Erythroblast (primary cell): ENCODE results near the gene CIB1.

ENCODE experiments used
- DNase-seq, 2 experiments: peaks; one replicate each; lab custom pipeline; 2025; lab: John Stamatoyannopoulos, UW
- GATA1 ChIP-seq: IDR thresholded peaks from 2 replicates; pipeline ENCODE4 v1.6.1; 2011; ENCODE audit warnings: low read depth, mild to moderate bottlenecking, control low read depth, low read length, moderate library complexity
- POLR2A ChIP-seq: IDR thresholded peaks from 2 replicates; pipeline ENCODE4 v1.6.1; 2011; ENCODE audit warnings: mild to moderate bottlenecking, low read length

The CIB1 gene

DNA sequence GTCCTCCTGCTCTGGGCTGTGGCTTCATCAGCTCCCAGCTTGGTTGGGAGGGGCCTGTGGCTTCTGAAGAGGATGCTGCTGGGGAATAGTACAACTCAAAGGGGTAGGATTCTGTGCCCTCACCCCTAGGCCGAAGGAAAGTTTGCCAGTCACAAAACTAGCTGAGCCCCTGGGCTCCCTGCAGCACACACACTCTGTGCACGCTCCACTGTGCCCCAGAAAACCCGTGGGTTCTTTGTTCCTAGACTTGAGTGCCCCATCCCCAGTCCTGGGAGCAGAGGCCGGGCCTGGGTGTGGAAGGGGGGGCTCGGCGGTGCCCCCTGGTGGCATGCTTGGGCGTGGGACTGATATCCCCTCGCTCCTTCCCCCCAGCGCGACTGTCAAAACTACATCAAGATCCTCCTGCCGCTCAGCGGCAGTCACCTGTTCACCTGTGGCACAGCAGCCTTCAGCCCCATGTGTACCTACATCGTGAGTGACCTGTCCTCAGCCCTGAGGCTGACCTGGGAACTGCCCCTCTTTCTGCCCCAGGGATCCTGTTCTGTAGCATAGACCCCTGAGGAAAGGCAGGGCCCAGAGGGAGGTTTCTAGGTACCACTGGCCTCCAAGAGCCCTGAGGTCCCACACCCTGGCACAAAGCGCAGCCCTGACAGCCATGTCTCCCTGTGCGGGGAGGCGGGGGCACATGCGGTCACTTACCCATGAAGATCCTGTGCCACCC is 14.2 kb downstream of the CIB1 start:
- no peak for TF ChIP-seq POLR2A
- TF ChIP-seq GATA1, result no peak
- DNase-seq, result peak; percentile 68 to 81

DNA sequence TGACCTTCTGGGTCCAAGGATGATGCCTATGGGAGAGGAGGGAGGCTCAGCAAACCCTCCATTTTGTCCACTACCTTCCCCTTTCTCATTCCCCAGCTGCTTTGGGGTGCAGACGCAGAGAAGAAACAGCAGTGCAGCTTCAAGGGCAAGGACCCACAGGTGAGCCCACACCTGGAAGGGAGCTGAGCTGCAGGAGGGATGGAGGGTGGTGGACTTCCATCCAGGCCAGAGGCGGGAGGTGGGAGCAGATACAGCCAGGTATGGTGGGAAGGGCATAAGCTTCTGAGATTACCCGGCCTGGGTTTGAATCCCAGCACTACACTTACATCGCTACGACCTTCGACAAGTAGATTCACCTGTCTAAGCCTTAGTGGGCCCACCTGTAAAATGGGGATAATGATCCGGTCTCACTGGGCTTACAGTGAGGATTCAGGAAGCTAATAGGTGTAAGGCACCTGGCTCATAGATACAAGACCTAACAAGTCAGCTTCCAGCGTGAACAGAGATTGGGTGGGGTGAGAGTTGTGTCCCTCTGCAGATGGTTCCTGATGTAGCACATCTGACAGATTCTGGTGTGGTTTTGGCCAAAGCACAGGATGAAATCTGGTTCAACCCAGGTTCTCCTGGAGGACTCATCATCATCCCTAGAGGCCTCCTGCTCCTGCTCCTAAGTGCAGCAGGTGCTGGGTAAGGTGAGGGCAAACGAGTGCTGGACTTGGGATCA is 15.9 kb downstream of the CIB1 start:
- no peak for TF ChIP-seq POLR2A
- TF ChIP-seq GATA1, result no peak
- DNase-seq, result no peak

DNA sequence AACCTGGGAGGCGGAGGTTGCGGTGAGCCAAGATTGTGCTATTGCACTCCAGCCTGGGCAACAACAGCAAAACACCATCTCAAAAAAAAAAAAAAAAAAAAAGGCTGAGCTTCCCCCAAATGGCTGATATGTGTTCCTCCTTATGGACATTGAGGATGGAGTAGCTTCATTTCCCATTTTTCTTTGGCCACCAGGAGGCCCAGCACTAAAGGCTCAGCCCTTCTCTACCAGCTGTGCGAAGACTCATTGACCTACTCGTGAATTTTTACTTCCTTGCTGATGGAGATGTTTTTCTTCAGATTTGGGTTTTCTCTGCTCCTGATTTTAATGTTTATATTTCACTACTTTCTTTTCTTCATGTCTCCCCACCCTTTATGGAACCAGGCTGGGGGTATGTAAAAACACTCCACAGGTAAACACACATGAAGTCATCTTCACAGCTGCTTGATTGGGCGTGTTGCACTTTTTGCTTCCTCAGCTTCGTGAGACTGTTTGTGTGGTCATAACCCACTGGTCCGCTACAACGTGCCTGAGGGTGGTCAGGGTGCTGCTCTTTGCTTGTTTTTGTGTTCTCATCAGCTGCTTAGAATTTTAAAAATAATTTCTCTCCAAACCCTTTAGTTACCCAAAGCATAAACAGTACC is 19.1 kb downstream of the CIB1 start:
- TF ChIP-seq POLR2A (no peak), GATA1 (no peak)
- peak in 1 of 2 experiments; percentile 17 for DNase-seq

DNA sequence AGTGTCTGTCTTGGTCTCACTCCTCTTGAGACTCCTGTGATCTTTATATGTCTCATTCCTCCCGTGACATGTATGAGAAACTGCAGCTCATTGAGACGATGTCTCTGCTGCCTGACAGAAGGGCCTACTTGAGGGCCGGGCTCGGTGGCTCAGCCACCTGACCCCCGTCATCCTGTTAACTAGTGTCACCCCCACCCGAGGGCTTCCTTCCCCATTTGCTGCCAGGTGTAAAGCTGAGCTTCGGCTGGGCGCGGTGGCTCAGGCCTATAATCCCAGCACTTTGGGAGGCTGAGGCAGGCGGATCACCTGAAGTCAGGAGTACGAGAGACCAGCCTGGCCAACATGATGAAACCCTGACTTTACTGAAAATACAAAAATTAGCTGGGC is 19.9 kb downstream of the CIB1 start:
- TF ChIP-seq GATA1, result no peak
- no peak for TF ChIP-seq POLR2A
- no peak for DNase-seq

DNA sequence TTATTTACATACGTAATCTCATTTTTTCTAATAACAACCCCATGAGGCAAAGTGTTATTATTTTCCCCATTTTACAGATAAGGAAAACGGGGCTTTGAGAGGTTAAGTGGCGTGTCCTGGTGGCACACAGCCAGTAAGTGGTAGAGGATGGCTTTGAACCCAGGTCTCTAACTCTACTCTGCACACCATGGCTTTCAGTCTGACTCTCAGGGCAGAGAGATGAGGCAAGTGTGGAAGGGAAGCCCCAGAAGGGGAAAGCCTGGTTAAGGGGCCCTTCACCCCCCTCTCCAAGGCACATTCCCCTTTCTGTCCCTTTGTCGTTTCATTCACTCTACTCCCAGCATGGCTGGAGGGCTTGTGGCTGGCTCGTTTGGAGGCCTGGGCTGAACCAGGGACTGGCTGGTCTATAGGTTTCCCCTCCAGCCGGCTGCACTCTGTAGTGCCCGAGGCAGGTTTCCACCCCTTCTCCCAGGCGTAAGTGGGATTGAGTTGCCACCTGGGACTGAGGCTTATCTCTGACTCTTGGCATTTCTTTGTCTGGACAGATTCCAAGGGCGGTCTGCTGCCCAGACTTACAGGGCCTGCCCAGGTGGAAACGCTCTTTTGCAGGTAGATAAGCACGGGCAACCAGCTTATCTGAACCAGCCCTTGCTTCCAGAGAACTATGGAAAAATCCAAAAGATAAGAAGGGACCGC is 20.5 kb downstream of the CIB1 start:
- DNase-seq, result peak; percentile 21 to 34
- no peak for TF ChIP-seq POLR2A
- no peak for TF ChIP-seq GATA1

DNA sequence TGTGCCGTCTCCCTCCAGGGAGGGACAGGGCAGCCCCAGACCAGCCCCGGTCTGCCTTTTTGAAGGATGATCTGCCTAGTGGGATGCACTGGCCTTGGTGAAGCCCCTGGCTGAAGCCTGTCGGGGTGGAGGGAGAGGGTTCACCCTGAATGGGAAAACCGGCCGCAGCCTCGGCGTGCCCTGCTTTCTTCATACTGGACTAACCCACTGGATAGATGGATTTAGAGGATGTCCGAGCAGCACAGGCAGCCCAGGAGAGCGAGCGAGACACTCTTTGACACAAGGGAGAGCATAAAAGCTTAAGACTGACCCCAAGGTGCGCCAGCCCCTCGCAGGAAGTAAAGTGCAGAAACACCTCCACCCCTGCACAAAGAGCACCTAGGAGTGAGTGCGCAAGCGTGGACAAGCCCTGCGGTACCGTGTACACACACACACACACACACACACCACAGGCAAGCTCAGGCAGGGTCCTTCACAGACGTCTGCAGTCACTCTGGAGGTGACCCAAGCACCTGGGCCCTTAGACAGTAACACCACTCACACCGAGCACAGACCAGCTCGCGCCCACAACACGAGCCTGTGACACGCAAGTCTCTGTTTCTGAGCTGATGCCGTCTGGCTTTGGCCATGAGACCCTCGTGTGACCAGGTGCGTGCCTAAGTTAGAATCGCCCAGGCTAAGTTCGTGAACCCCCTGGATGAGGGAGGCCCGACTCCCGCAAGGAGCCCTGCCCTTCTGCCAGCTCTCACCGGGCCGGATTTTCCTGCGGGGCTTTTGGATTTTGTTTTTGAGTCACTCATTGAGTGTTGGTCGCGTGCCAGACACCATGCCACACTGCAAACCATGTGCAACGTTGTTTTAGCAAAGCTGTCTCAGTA is 21.3 kb downstream of the CIB1 start:
- TF ChIP-seq POLR2A (no peak), GATA1 (no peak)
- no peak for DNase-seq

DNA sequence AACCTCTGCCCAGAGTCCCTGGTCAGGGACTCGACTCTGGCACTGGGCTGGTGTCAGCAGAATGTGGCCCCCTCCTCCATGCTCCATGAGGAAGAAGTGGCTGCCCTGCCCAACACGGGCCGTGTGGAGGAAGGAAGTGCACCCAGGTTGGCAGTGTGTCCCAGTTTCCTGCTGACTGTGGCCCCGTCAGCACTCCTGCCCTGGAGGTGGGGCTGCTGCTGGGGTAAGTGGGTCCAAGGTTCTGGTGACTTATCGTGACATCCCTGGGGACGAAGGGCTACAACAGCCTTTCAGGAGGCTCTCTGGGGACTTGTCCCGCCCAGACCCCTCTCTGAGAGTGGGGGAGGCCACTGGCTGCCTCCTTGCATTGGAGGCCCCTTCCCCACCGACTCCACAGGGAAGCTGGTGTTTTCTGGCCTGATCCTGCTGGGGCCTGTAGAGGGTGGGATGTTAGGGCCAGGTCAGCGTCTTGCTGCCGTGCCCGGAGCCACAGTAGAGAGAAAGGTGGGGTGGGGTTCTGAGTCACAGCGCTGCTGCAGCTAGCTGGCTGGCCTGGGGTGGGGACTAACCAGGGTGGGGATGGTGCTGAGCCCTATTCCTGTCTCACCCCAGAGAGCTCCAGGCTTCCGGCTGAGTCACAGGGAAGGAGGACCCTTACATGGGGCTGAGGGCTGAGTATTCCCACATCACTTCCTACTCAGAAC is 22.1 kb downstream of the CIB1 start:
- peak in 1 of 2 experiments; percentile 56 for DNase-seq
- TF ChIP-seq POLR2A, result no peak
- no peak for TF ChIP-seq GATA1

DNA sequence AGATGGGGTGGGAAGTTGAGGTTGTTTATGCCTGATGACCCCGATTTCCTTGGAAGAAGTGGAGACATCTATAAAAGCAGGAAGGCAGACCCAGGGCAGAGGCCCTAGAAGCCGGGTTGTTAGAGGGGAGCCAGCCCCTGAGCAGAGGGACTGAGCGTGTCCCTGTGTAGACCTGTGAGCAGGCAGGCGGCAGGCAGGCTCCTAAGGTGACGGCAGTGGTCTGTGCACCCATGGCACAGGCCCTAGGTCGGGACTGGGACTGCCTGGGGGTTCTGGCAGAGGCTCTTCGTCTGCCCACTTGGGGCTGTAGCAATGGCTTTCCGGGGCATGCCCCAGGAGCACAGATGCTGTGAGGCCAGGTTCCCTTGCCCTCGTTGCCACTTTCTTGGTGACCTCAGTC is 22.7 kb downstream of the CIB1 start:
- no peak for DNase-seq
- TF ChIP-seq POLR2A (no peak), GATA1 (no peak)

DNA sequence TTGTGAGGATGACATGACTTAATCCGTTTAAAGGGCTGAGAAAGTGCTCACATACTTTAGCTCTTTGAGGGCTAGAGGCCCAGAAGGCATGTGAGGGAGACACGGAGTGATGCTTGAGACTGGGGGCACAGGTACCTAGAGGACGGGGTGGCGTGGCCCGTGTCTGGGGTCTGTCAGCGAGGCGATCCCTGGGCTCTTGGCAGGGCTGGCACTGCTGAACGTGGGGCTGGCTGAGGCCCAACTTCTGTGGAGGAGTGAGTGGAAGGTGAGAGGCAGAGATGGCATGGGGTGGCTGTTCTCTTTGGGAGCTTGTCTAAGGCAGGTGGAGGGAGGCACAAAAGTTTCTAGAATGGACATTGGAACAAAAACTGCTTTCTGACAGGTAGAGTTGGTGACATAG is 23.1 kb downstream of the CIB1 start:
- TF ChIP-seq GATA1, result no peak

DNA sequence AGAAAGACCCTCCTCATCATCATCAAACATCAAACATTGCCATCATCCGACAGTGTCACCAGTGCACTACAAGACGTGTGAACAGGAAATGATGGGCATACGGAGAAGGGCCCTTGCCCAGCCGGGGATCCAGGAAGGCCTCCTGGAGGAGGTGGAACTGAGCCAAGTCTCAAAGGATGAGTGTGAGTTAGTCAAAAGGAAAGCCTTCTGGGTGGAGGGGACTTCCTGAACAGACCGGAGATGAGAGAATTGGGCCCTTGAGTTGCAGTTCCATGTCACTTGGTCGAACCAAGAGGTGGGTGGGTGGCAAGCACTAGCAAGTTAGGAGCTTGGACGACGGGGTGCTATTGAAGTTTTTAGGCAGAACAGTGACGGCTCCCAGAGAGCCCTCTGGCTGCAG is 24.1 kb downstream of the CIB1 start:
- no peak for DNase-seq

More for the DNA sequence above, 23.1 kb downstream of the CIB1 start:
- no peak for DNase-seq

DNA sequence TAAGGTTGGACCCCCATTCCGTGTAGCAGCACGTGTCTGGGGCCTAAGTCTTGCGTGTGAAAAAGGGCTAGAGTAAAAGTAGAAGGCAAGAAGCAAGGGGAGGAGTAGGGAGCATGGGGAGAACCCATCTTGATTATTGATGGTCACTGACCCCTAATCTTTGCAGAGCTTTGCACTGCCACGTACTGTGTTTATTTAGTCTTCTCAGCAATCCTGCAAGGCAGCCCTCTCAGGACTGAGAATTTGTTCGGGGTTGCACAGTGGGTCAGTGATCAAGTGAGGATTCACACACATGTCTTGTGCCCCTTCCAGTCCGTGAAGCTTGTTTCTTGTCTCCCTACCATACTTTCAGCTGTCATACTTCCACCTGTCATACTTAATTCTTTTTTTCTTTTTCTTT is 25.4 kb downstream of the CIB1 start:
- DNase-seq, result no peak
- TF ChIP-seq GATA1, result no peak
- no peak for TF ChIP-seq POLR2A

More for the DNA sequence above, 24.1 kb downstream of the CIB1 start:
- TF ChIP-seq GATA1 (no peak), POLR2A (no peak)

DNA sequence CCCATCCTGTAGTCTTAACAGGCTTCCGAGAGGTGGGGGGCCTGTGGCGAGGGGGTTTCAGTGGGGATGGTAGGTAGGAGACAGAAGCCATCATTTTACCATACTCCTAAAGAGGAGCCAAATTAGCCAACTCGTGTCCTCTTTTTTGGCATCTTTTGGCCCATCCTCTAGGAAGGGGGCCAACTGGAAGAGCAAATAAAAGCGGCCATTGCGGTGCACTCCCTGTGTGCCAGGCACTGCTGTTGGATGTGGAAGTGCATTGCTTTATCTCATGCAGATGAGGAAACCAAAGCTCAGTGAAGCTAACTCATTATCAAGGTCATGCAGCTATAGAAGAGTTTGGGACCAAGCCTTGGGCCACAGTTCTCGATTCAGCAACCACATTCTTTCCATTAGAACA is 26.5 kb downstream of the CIB1 start:
- DNase-seq, result no peak
- TF ChIP-seq GATA1 (no peak), POLR2A (no peak)
